Measurements from ENCODE around the gene PPARGC1A.

PPARGC1A gene

DNA sequence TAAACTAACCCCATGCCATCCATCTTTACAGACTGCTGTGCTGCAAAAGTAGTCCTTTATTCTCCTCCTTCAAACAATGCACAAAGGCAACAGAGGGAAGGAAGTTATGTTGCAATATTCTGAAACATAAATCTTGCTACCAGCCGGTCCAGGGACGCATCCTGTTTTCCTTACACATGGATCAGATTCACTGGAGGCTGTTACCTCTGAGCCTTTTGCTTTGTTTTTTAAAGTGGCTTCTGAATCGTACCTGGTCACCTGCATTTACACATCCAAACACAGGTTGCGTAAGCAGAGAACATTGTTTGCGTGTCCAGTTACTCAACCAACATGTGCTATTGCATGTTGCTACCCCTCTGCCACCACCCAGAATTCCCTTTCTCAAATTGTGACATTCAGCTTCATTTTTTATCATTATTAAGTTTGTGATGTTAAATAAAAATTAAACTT is 8.8 kb downstream of the PPARGC1A start:
- TF ChIP-seq, protein P1, sequence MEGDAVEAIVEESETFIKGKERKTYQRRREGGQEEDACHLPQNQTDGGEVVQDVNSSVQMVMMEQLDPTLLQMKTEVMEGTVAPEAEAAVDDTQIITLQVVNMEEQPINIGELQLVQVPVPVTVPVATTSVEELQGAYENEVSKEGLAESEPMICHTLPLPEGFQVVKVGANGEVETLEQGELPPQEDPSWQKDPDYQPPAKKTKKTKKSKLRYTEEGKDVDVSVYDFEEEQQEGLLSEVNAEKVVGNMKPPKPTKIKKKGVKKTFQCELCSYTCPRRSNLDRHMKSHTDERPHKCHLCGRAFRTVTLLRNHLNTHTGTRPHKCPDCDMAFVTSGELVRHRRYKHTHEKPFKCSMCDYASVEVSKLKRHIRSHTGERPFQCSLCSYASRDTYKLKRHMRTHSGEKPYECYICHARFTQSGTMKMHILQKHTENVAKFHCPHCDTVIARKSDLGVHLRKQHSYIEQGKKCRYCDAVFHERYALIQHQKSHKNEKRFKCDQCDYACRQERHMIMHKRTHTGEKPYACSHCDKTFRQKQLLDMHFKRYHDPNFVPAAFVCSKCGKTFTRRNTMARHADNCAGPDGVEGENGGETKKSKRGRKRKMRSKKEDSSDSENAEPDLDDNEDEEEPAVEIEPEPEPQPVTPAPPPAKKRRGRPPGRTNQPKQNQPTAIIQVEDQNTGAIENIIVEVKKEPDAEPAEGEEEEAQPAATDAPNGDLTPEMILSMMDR (IDR thresholded peaks at IDR 0.05; ENCODE audit: low read depth, low read length): no peak
- H3K4me3 ChIP-seq (ENCODE audit: low read depth, low read length): no peak overlapping the region

DNA sequence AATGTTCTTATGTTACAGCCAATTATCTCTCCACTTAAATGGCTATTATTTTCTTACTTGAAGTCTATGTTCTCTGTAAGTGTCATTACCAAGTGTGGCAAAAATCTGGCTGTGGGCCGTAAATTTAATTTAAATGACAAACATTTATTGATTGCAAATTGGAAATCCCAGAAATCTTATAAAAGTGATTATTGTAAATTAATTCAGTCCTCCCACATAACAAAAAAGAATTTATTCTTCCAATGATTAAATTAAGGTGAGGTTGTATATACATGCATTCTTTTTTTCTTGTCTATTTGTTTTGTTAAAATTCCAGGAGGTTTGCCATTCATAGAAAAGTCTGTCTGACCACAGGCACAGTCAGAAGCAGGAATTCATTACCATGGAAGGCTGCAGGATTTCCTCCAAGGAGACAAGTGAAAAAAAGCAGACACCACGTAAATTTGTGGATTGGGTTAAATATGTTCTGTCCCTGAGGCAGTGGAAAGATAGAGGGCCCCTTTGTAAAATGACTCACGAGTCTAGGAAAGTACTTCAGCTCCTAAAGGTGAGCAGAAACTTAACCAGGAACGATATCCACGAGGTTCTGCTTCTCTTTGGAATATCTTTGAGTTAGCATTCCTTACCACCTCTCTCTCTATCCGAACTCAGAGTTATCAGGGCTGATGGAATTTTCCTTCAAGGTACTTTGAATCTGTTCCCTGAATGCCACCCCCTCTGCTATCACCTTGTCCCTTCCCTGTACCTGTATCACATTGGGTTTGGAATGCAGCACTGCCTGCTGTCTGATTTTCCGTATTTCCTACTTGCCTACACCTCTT is 10.7 kb downstream of the PPARGC1A start:
- TF ChIP-seq, protein P1 (IDR thresholded peaks at IDR 0.05; ENCODE audit: low read depth, low read length): no peak
- H3K4me3 ChIP-seq (ENCODE audit: low read depth, low read length): no peak overlapping the region

DNA sequence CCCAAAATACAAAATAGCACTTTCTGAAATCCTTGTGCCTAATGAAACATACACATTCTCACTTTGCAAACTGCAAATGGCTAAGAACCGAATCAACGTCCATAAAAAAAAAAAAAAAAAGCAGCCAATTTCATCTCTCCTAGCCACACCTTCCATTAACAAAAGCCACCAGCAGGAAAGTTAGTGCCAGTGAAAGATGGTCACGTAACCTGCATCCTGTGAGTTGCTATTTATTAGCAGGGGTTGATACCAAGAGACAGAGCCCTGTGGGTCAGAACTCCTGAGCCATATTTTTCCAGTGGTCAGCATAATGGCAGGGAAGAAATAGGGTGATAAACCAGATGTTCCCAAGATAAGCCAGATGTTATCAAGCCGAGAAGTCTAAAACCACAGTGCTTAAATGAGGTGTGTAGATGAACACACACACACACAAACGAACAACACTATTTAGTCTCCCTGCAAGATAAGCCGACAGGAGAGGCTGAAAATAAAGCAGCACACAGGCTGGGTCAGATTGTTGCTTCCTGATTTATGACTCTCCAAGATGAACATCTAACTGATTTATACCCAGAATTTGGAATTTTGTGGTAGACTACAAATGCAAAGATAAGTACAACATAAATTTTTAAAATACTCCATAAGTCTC is 11.5 kb downstream of the PPARGC1A start:
- H3K4me3 ChIP-seq (ENCODE audit: low read depth, low read length): no peak overlapping the region
- TF ChIP-seq, protein P1 (IDR thresholded peaks at IDR 0.05; ENCODE audit: low read depth, low read length): no peak

DNA sequence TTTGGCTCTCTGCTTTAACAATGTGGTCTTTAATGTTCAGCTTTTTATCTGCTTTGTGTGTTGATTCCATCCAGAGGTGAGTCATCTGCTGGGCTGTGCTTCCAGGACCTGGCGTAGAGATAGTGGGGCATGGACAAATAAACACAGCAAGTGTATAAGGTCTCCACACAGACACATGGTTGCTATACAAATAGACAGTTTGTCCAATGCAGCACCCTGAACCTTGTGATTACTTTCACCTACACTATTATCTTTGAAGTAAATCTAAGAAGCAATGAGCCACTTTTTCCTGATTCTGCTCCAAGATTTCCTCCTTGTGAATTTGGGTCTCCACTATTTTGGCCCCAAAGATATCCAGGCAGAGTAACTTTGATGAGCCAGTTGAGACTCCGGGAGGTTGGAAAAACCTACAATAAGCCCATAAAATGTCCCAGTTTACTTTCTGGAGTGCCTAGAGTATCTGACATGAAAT is 12.1 kb downstream of the PPARGC1A start:
- TF ChIP-seq, protein P1 (IDR thresholded peaks at IDR 0.05; ENCODE audit: low read depth, low read length): no peak
- H3K4me3 ChIP-seq (ENCODE audit: low read depth, low read length): no peak overlapping the region

DNA sequence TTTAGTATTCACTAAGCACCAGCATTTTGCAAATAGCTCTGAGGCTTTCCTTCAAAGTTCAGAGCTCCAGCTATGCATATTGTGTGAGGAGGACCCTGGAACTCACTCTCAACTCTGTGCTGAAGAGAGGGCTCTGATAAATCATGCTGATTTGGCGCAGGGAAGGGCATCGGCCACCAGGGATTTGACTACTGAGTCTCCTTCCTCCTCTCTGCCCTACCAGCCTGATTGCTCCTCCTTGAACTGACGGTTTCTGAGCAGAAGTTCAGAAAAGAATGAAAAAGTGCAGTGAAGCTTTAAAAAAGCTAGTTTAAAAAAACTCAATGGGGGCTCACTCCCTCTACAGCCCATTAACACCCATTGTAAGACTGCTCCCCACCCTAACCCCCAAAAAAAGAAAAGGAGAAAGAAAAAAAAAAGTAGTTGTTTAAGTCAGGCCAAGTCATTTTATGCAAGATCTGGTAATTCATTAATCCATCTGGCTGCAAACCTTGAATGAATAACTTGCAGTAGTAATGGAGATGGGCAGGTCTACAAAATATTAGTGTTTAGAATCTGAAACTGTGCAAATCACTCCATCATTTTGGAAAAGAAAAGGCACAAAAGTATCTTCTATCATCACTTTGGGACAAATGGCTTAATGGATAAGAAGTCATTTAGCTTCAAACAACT is 13.3 kb downstream of the PPARGC1A start:
- TF ChIP-seq, protein P1 (IDR thresholded peaks at IDR 0.05; ENCODE audit: low read depth, low read length): no peak
- H3K4me3 ChIP-seq (ENCODE audit: low read depth, low read length): no peak overlapping the region

DNA sequence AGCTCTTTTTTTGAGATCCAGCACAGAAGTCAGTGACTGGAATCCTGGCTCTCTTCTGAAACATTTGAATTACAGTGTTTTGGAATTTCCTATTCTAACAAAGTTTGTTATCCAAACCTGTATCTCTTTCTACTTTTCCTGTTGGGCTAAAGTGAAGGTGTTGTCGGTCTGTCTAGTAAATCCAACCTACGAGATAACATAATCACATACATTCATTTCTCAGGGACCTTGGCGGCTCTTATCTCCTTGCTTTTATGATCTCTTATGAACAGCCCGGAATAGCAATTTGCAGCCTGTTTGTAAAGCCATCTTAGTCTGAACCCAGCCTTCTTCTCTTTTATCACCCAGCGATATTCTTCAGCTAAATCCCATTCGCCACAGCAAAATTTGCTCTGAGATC is 14.5 kb downstream of the PPARGC1A start:
- no peak overlapping the region for H3K4me3 ChIP-seq (ENCODE audit: low read depth, low read length)
- TF ChIP-seq, protein P1 (IDR thresholded peaks at IDR 0.05; ENCODE audit: low read depth, low read length): no peak

All from WI38 (cell line).